Measurements from ENCODE around the gene MUC5AC.

Gene MUC5AC

DNA sequence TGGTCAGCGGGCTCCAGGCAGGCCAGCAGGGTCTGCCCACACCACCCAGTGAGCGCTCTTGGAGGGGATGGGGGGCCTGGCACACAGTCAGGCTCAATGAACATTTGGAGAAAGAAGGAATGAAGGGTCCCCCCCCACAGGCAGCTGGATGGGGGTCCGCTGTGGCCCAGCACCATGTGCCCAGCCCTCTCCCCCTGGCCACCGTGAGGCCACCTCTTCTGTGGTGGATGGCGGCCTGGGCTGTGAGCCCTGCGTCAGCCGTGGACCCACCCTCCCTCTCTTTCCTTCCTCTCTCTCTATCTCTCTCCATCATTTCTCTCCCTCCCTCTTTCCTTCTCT lies 35.1 kb upstream of the MUC5AC start:
- no peak overlapping the region for H3K4me3 ChIP-seq (ENCODE audit: low read depth, low read length)
- CTCF ChIA-PET, result no interaction called here
- POLR2A ChIA-PET, result no interaction called here
- DNase-seq (ENCODE audit: low read depth, low spot score), result no peak
- TF ChIP-seq CTCF (IDR thresholded peaks at IDR 0.05; ENCODE audit: insufficient read depth, low read length, missing control alignments), result no peak

GRCh38 chr11:1123970-1124369 lies 33.8 kb upstream of the MUC5AC start:
- TF ChIP-seq CTCF (IDR thresholded peaks at IDR 0.05; ENCODE audit: insufficient read depth, low read length, missing control alignments), result no peak
- no peak overlapping the region for H3K4me3 ChIP-seq (ENCODE audit: low read depth, low read length)
- ChIA-PET CTCF (interaction anchor here (1.5 kb wide), 1 partner anchor 10 kb away, joined by 4 read pairs; no protein-coding TSS in a partner anchor), POLR2A (no interaction called here)
- no peak for DNase-seq (ENCODE audit: low read depth, low spot score)

- ChIA-PET CTCF (interaction anchor here (1.4 kb wide), 1 partner anchor 10 kb away, joined by 5 read pairs; no protein-coding TSS in a partner anchor), POLR2A (no interaction called here)
- TF ChIP-seq CTCF (IDR thresholded peaks at IDR 0.05; ENCODE audit: insufficient read depth, low read length, missing control alignments), result no peak
- no peak overlapping the region for H3K4me3 ChIP-seq (ENCODE audit: low read depth, low read length)
- no peak for DNase-seq (ENCODE audit: low read depth, low spot score)
These were observed 31.9 kb upstream of the MUC5AC start for GRCh38 chr11:1125803-1126202.

DNA sequence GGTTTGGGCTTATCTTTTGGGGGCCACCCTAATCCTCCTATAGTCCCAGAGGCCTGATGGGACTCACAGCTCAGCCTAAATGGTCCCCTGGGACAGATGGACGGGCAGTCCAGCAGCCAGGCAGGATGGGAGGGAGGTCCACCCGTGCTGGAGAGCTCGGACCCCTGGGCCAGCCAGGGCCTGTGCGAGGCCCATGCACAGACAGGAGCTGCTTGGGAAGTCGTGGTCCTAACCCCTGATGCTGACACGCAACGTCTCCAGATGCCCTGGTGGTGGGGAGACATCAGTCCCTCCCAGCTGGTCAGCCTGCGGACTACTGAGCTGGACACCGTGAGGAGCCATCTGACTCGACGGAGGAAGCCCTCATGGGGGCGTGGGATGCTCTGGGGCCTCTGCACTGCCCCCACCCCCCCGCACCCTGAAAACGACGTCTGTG lies 31.2 kb upstream of the MUC5AC start:
- TF ChIP-seq CTCF (IDR thresholded peaks at IDR 0.05; ENCODE audit: insufficient read depth, low read length, missing control alignments), result no peak
- H3K4me3 ChIP-seq (ENCODE audit: low read depth, low read length), result no peak overlapping the region
- ChIA-PET CTCF (interaction anchor here (1.4 kb wide), 1 partner anchor 10 kb away, joined by 5 read pairs; no protein-coding TSS in a partner anchor), POLR2A (no interaction called here)
- DNase-seq (ENCODE audit: low read depth, low spot score), result no peak

DNA sequence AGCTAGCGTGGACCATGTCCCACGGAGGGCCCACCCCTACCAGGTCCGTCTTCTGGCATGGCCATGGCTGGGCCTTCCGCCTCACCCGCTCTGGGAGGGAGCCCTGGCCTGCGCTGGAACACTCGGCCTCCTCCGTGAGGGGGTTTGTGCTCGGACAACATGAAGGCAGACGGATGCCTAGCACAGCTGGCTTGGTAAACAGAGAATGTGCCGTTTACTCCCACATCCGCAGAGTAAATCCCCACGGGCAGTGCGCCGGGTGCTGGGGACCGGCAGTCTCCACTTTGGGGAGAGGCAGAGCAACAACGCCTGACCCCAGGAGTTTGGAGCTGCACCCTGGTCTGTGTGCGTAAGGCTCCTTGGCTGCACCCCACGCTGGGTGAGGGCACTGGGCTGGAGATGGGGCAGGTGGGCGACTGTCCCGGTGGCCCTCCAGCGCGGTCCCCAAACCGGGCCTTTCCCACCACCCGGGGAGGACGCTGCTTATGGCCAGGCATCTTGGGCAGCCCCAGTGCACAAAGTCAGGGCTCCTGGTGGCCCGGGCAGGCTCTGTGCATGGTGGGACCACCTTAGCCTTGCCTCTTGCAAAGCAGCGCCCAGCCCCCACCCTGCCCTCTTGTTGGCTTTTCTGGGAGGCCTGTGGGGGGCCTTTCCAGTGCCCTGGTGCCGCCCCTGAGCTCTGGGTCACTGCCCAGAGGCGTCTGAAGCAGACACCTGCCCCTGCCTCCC lies 30.7 kb upstream of the MUC5AC start:
- DNase-seq (ENCODE audit: low read depth, low spot score), result no peak
- TF ChIP-seq CTCF (IDR thresholded peaks at IDR 0.05; ENCODE audit: insufficient read depth, low read length, missing control alignments), result no peak
- CTCF ChIA-PET, result interaction anchor here (1.4 kb wide), 1 partner anchor 11 kb away, joined by 5 read pairs; no protein-coding TSS in a partner anchor
- POLR2A ChIA-PET, result no interaction called here
- no peak overlapping the region for H3K4me3 ChIP-seq (ENCODE audit: low read depth, low read length)

GRCh38 chr11:1127664-1128162 lies 30.0 kb upstream of the MUC5AC start:
- ChIA-PET CTCF (interaction anchor here (0.5 kb wide), 1 partner anchor 470 kb away, joined by 4 read pairs; the partner anchor contains the start of gene KRTAP5-2), POLR2A (no interaction called here)

More at GRCh38 chr11:1127664-1128162, 30.0 kb upstream of the MUC5AC start:
- no peak for TF ChIP-seq CTCF (IDR thresholded peaks at IDR 0.05; ENCODE audit: insufficient read depth, low read length, missing control alignments)
- H3K4me3 ChIP-seq (ENCODE audit: low read depth, low read length), result no peak overlapping the region
- DNase-seq (ENCODE audit: low read depth, low spot score), result no peak

Measured in AG04449 (cell line).